ENCODE data around the gene FAM237B. TPM values are rescaled to one million over a fixed set of nuclear protein-coding genes. Genes with fewer than 3 reads are reported as not detected.

Gene FAM237B
- total and polyA plus RNA-seq, 2 of the 8 experiments (the other 6 are each of a cell fraction or from before 2014, with no cell fraction given): not detected

GRCh38 chr7:90269163-90269562, 51.9 kb downstream of the FAM237B start:
- CTCF ChIA-PET (ENCODE audit: partially characterized antibody): interaction anchor here (1.0 to 1.3 kb wide), 2 partner anchors 37 to 77 kb away, joined by 3 read pairs; no protein-coding TSS in a partner anchor
- TF ChIP-seq GTF2F1 (IDR thresholded peaks at IDR 0.05; ENCODE audit: borderline replicate concordance, low read depth, low read length): no peak
- no peak for TF ChIP-seq CREB1 (IDR thresholded peaks at IDR 0.05)
- TF ChIP-seq BACH1 (IDR thresholded peaks at IDR 0.05; ENCODE audit: low read length): no peak
- no peak for TF ChIP-seq CEBPB (IDR thresholded peaks at IDR 0.05; ENCODE audit: low read depth, low read length)
- no peak for TF ChIP-seq RNF2 (IDR thresholded peaks at IDR 0.05; ENCODE audit: borderline replicate concordance, low read depth, low read length, missing control alignments, poor library complexity, severe bottlenecking)
- no peak for TF ChIP-seq TCF12 (IDR thresholded peaks at IDR 0.05; ENCODE audit: low read depth, low read length)
- TF ChIP-seq KDM5A (IDR thresholded peaks at IDR 0.05; ENCODE audit: low read length): no peak
- TF ChIP-seq ATF2 (IDR thresholded peaks at IDR 0.05; ENCODE audit: low read length): no peak
- TF ChIP-seq POU5F1 (IDR thresholded peaks at IDR 0.05; ENCODE audit: low read depth, low read length): no peak

More at GRCh38 chr7:90269163-90269562, 51.9 kb downstream of the FAM237B start:
- no peak overlapping the region for H4K8ac ChIP-seq (ENCODE audit: extremely low read depth, insufficient read depth, low read length)
- no peaks in the 10 kb centered on the region for H3K23me2 ChIP-seq (ENCODE audit: low read depth, low read length)
- no peak overlapping the region for H3K4me2 ChIP-seq (ENCODE audit: insufficient read depth in 1 of 2, low read depth in 2 of 2, low read length in 2 of 2)
- H3K9ac ChIP-seq (replicated peaks in 1 of 4; ENCODE audit: extremely low read depth in 1 of 4, low read depth in 3 of 4, low read length in 3 of 4): no peak overlapping the region
- H4K5ac ChIP-seq (ENCODE audit: insufficient read length, low read depth, low read length): no peak overlapping the region
- no peak overlapping the region for H3K27ac ChIP-seq (ENCODE audit: low read depth, low read length)
- H2BK12ac ChIP-seq (ENCODE audit: low read depth, low read length): no peak overlapping the region
- FAIRE-seq: no peak
- H3K14ac ChIP-seq (ENCODE audit: insufficient read length): no peak overlapping the region
- no peak overlapping the region for H3K4ac ChIP-seq (replicated peaks; ENCODE audit: insufficient read length, low read depth, low read length)
- no peaks in the 10 kb centered on the region for H4K20me1 ChIP-seq (replicated peaks in 1 of 2; ENCODE audit: control insufficient read depth in 1 of 2, insufficient read depth in 2 of 2, low read length in 2 of 2)
- no peak overlapping the region for H2AK5ac ChIP-seq (ENCODE audit: low read depth, low read length)
- H4K91ac ChIP-seq (replicated peaks; ENCODE audit: insufficient read length, low read length): no peak overlapping the region
- no peak overlapping the region for H2BK15ac ChIP-seq (ENCODE audit: low read length)
- H3K56ac ChIP-seq (replicated peaks; ENCODE audit: insufficient read length, low read depth, low read length): no peak overlapping the region
- H3K9me3 ChIP-seq (ENCODE audit: insufficient read depth in 2 of 2, low read depth in 1 of 2, low read length in 1 of 2): no peaks in the 10 kb centered on the region
- no peak overlapping the region for H2BK120ac ChIP-seq (replicated peaks; ENCODE audit: low read depth, low read length)
- H3K36me3 ChIP-seq (ENCODE audit: control insufficient read depth in 2 of 4, insufficient read depth in 4 of 4, low read length in 3 of 4): no peaks in the 10 kb centered on the region
- POLR2A ChIA-PET (ENCODE audit: partially characterized antibody): no interaction called here
- no peaks in the 10 kb centered on the region for H3K79me2 ChIP-seq (ENCODE audit: control insufficient read depth in 1 of 2, insufficient read depth in 2 of 2, low read length in 2 of 2)
- no peak overlapping the region for H2BK20ac ChIP-seq (ENCODE audit: low read length)
- WGBS, 2 experiments (ENCODE audit: extremely low coverage in 1 of 2, insufficient coverage in 1 of 2, insufficient read length in 1 of 2, insufficient replicate concordance in 2 of 2, low coverage in 1 of 2, low lambda C conversion rate in 2 of 2, missing lambda C conversion rate in 1 of 2): 83% methylated on average over 1 of the region's 1 CpG; no CpG with 5 or more reads in 1 of the 2 experiments
- no peaks in the 10 kb centered on the region for H3K4me1 ChIP-seq (replicated peaks in 1 of 4; ENCODE audit: control insufficient read depth in 3 of 4, insufficient read depth in 4 of 4, low read length in 3 of 4)
- DNase-seq (ENCODE audit: low read depth in 1 of 2, low spot score in 2 of 2): no peak
- no peak overlapping the region for H2AFZ ChIP-seq (ENCODE audit: low read length)
- no peak overlapping the region for H3K23ac ChIP-seq (ENCODE audit: insufficient read length)
- no peak overlapping the region for H3K18ac ChIP-seq (ENCODE audit: extremely low read depth, low read length)
- no peak overlapping the region for H3K4me3 ChIP-seq (ENCODE audit: extremely low read depth in 1 of 4, insufficient read depth in 2 of 4, low read depth in 3 of 4, low read length in 4 of 4)
- no peak overlapping the region for H2BK5ac ChIP-seq (ENCODE audit: low read depth, low read length)
- no peaks in the 10 kb centered on the region for H3K79me1 ChIP-seq (ENCODE audit: low read depth, low read length)
- H3K27me3 ChIP-seq (replicated peaks in 1 of 4; ENCODE audit: control insufficient read depth in 3 of 4, extremely low read depth in 1 of 4, insufficient read depth in 3 of 4, low read length in 3 of 4): no peaks in the 10 kb centered on the region
